Omental fat pad (tissue), 4 donors: Measurements from ENCODE around the gene PAEP. TPM values are rescaled to one million over a fixed set of nuclear protein-coding genes. Genes with fewer than 3 reads are reported as not detected.

Source experiments
- ATAC-seq: fragments of 150-250 bp; one replicate; pipeline ENCODE4 v1.9.1; 2016; ENCODE audit warnings: mild to moderate bottlenecking, moderate library complexity; ENCODE audit not compliant: low FRiP score
- DNase-seq: peaks from one replicate; pipeline ENCODE4 v3.0.0-alpha.2; 2019; ENCODE audit warnings: low spot score
- total RNA-seq, 4 donors: library from RNA; depleted of rRNA; stranded (reverse); fragments of >200 nt; gene quantifications; one replicate each; pipeline ENCODE4 v1.1.0, GENCODE V29; 2016
- TF ChIP-seq, protein P1 (sequence below), 3 donors: fragments of 450-650 bp; IDR thresholded peaks; one replicate each; pipeline ENCODE4 v1.5.1; 2016 to 2017; ENCODE audit warnings: antibody characterized with exemption in 3 of 3, mild to moderate bottlenecking in 3 of 3, moderate library complexity in 2 of 3

Gene PAEP
- total RNA-seq, 4 donors from 2014 or later = not detected

DNA sequence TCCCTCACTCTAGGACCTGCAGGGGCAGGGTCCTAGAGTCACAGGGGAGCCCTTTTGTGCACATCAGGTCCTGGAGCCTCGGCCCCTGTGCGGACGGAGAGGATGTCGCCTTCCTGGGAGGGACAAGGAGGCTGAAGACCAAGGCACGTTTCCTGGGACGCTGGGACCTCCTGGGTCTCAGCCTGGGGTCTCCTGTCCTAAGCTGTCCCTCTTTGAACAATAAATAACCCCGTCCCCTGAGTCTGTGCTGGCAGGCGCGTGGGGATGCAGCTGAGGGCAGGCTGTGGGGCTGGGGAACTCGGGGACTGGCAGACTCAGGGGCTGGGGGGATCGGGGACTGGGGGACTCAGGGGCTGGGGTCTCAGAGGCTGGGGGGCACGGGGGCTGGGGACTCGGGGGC lies 31.1 kb downstream of the PAEP start:
- DNase-seq = no peak
- TF ChIP-seq, protein P1, sequence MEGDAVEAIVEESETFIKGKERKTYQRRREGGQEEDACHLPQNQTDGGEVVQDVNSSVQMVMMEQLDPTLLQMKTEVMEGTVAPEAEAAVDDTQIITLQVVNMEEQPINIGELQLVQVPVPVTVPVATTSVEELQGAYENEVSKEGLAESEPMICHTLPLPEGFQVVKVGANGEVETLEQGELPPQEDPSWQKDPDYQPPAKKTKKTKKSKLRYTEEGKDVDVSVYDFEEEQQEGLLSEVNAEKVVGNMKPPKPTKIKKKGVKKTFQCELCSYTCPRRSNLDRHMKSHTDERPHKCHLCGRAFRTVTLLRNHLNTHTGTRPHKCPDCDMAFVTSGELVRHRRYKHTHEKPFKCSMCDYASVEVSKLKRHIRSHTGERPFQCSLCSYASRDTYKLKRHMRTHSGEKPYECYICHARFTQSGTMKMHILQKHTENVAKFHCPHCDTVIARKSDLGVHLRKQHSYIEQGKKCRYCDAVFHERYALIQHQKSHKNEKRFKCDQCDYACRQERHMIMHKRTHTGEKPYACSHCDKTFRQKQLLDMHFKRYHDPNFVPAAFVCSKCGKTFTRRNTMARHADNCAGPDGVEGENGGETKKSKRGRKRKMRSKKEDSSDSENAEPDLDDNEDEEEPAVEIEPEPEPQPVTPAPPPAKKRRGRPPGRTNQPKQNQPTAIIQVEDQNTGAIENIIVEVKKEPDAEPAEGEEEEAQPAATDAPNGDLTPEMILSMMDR (IDR thresholded peaks at IDR 0.05) = no peak
- no peak for ATAC-seq

DNA sequence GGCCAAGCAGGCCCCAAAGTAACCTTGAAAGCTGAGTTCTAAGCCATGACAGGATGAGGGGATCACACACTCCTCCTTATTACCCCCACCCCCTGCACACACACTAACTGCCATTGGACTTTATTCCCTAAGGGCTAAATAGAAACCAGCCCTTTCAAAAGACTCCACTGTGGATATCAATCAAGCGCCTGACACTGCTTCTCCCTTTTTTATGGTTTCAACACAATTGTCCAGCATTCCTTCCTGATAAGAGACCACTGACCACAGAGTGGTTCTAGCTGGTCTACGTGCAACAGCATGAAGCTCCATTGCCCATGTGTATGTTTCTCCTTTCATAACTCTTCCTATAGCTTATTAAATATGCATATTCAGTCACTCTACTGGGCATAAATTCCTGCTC lies 34.7 kb downstream of the PAEP start:
- ATAC-seq (no peak), DNase-seq (no peak)
- TF ChIP-seq, protein P1 (IDR thresholded peaks at IDR 0.05) = no peak

DNA sequence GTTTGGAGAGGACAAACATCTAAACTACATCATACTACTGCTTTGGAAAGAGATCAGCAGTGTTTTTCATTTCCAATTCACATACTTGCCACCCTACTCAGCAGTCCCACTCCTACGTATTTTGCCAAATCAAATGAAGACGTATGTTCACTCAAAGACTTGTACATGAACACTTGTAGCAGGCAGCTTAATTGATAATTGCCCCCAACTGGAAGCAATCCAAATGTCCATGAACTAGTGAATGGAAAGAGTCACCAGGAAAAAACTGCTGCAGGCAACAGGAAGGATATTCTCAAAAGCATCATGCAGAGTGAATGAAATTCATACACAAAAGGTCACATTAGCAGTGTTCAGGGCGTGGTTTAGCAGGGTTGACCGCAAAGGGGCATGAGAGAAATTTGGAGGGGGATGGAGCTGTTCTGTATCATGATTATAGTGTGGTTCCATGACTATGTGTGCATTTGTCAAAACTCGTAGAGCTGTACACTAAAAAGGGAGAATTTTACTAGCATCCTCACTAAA lies 38.8 kb downstream of the PAEP start:
- TF ChIP-seq, protein P1 (IDR thresholded peaks at IDR 0.05) = no peak
- no peak for DNase-seq
- ATAC-seq = no peak

DNA sequence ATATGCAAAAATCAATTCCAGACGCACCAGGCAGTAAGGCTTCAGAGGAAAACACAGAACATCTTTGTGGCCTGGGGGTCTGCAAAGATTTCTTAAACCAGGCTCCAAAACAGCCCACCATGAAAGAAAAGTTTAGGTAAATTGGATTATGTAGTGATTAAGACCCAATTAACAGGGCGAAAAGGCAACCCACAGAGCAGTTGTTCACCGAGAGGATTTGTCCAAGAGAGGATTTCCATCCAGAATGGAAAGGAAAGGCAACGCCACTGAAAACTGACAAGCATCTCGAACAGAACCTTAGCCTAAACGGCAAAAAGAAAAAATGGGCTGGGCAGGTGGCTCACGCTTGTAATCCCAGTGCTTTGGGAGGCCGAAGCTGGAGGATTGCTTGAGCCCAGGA lies 40.4 kb downstream of the PAEP start:
- ATAC-seq (no peak), DNase-seq (no peak)
- TF ChIP-seq, protein P1 (IDR thresholded peaks at IDR 0.05) = no peak

DNA sequence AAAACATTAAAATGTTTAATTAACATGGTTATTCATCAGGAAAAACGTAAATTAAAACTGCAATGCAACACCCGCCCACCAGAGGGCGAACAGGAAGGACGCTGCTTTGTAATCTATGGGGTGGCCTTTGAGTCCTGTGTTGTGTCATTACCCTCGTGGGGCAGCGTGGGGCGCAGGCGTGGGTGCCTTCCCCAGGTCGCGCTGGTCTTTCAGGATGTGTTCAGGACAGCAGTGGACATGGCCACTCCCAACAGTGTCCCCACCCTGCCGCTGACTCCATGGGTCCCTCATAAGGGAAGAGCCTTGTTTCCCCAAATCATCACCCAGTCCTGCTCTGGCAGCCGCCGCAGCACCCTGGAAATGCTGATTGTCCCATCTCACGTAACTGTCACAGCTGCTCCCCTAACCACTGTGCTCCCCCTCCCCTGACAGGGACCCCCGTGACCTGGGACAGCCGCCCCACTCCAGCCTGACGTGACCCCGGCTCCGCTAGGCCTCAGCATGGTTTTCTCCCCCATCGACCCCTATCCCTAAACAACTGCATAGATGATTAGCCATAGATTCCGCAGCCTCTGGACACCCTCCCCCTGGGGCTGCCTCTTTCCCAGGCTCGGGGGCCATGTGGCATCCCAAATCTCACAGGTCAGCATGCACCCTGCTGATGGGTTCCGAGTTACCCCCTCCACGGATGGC lies 41.4 kb downstream of the PAEP start:
- ATAC-seq = no peak
- TF ChIP-seq, protein P1 (IDR thresholded peaks at IDR 0.05) = no peak
- peak; percentile 40 for DNase-seq

DNA sequence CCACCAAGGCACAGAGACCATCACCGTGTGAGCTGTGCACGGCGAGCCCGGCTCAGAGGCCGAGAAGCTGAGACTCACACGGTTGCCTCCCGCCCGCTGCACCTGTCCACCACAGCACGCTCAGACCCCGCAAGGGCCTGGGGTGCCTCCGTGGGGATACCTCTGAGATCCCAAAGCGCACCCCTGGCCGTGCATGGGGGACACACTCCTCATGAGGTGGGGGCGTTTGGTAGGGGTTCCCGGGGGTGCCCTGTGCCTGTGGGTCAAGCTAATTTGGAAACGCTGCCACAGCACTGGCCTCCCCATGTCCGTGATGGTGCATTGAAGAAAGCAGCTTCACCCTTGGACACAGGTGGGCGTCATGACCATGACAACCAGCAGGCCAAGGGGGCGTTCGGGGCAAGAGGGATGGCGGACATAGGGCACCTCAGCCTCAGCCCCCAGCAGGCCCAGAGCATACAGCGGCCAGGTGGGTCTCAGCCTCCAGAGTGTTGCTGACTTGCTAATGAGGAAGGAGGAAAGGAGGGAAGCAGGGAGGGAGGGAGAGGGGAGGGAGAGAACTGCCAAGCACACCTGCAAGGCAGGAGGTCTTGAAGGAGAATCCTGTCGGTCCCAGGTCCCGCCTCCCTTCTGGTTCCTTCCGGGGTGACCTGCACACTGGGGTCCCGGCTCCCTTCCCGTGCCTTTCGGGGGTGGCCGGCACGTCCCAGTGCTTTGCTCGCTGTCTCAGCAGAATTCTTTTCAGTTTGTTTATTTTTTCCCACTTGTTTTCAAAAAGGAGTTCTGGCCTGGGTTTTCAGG lies 43.1 kb downstream of the PAEP start:
- TF ChIP-seq, protein P1 (IDR thresholded peaks at IDR 0.05) = no peak
- no peak for ATAC-seq
- DNase-seq = no peak
